GM12874 (cell line): Measurements from ENCODE around the gene OBSCN.

Experiments used
- CTCF ChIP-seq: IDR thresholded peaks from 2 replicates; pipeline ENCODE4 v1.5.1; 2011; ENCODE audit warnings: low read depth, mild to moderate bottlenecking, control low read depth, low read length, moderate library complexity; ENCODE audit not compliant: insufficient read depth

Gene OBSCN

GRCh38 chr1:228215663-228216116 is 7.8 kb downstream of the OBSCN start:
- TF ChIP-seq CTCF = no peak

GRCh38 chr1:228216371-228217320 is 8.8 kb downstream of the OBSCN start:
- TF ChIP-seq CTCF = no peak

GRCh38 chr1:228217551-228218344 is 9.9 kb downstream of the OBSCN start:
- no peak for TF ChIP-seq CTCF

- no peak for TF ChIP-seq CTCF
These were observed 10.8 kb downstream of the OBSCN start for GRCh38 chr1:228218513-228219244.

GRCh38 chr1:228219245-228219961 is 11.6 kb downstream of the OBSCN start:
- no peak for TF ChIP-seq CTCF

GRCh38 chr1:228219962-228220780 is 12.3 kb downstream of the OBSCN start:
- no peak for TF ChIP-seq CTCF
